Ovary (tissue), 9 donors: Measurements from ENCODE around the gene GRK1. TPM values are rescaled to one million over a fixed set of nuclear protein-coding genes. Genes with fewer than 3 reads are reported as not detected.

Experiments
- DNase-seq, 5 donors: peaks; one replicate each; pipeline ENCODE4 v3.0.0-alpha.2; 2019 to 2020
- H3K27ac ChIP-seq, 2 donors: fragments of 200-600 bp; one replicate each; pipeline versions ENCODE4 v1.5.1 to v1.8.0; 2019 to 2022
- H3K27me3 ChIP-seq: fragments of 200-600 bp; one replicate; pipeline ENCODE4 v1.8.0; 2022
- H3K36me3 ChIP-seq: fragments of 200-600 bp; sonication (generic); one replicate; pipeline ENCODE4 v1.5.1; 2019
- H3K4me1 ChIP-seq: one replicate; pipeline ENCODE4 v1.8.1; 2013; ENCODE audit warnings: mild to moderate bottlenecking, moderate library complexity; ENCODE audit not compliant: insufficient read depth
- H3K4me3 ChIP-seq: fragments of 200-600 bp; sonication (generic); one replicate; pipeline ENCODE4 v1.5.1; 2017
- H3K9me3 ChIP-seq, 2 donors: fragments of 200-600 bp in 1 of 2; sonication (generic) in 1 of 2; one replicate each; pipeline versions ENCODE4 v1.5.1 to v1.8.1; 2013 to 2019; ENCODE audit warnings: mild to moderate bottlenecking in 1 of 2, moderate library complexity in 1 of 2
- CTCF ChIP-seq, 3 donors: fragments of 450-650 bp in 2 of 3; fragments of 200-600 bp in 1 of 3; IDR thresholded peaks; one replicate each; pipeline versions ENCODE4 v1.5.1 to v1.8.0; 2016 to 2022; ENCODE audit warnings: antibody characterized with exemption in 3 of 3, mild to moderate bottlenecking in 1 of 3
- EP300 ChIP-seq: sonication (generic); formaldehyde crosslinking; IDR thresholded peaks from one replicate; pipeline ENCODE4 v1.6.1; 2017; ENCODE audit warnings: antibody characterized with exemption
- POLR2A ChIP-seq: fragments of 450-650 bp; IDR thresholded peaks from one replicate; pipeline ENCODE4 v1.6.1; 2017; ENCODE audit warnings: antibody characterized with exemption, mild to moderate bottlenecking, moderate library complexity
- WGBS, 3 donors: extraction: QIAGEN DNeasy Blood & Tissue Kit in 1 of 3; methylation state at CpG; one replicate each; pipeline versions ENCODE4 v1.1.5 to v1.1.7; 2013 to 2017; 5-methylcytosine and 5-hydroxymethylcytosine counted together
- intact Hi-C, 4 donors: fragments of 100-400 bp; cut with DNase I; formaldehyde crosslinking; loops; one replicate each; pipeline versions ENCODE4 v1.11.0 to v1.15.1; 2022 to 2023
- polyA plus RNA-seq, 2 donors: library from polyadenylated mRNA; stranded (reverse); fragments of 200-250 nt in 1 of 2; fragments of 350-450 nt in 1 of 2; fragmentation: Illumina TruSeq in 1 of 2; extraction: RNeasy Lipid Tissue Mini Kit (QIAGEN cat#74804) in 1 of 2; gene quantifications; one replicate each; pipeline ENCODE4 v1.2.3, GENCODE V29; 2013 to 2014
- total RNA-seq, 7 donors: library from RNA; depleted of rRNA in 2 of 7; stranded (reverse); fragments of >200 nt in 2 of 7; fragmentation: NEBNext Ultra II Directional in 3 of 7; extraction: Animal tissue kit (Norgen Biotek cat#: 25700) in 3 of 7; gene quantifications; one replicate each; pipeline versions ENCODE4 v1.1.0 to v1.2.4, GENCODE V29; 2016 to 2023
- donor health status: DM: no; HTN: no; CAD: no; lungs with moderate emphysema.
- donor health status: DM: no; HTN: no; CAD: no.
- donor health status: Bipolar disorder and iron deficiency.
- donor health status: DM: yes; HTN: yes; CAD: no.
- donor health status: DM: no; HTN: no; CAD: no.
- donor health status: DM: yes; HTN: yes; CAD: no.

The GRK1 gene
- total and polyA plus RNA-seq, 9 donors = 0.02 to 0.10 (median 0.07) TPM; not detected in 6

- TF ChIP-seq CTCF (IDR thresholded peaks at IDR 0.05) = no peak
- TF ChIP-seq EP300 = no peak
- no peak for TF ChIP-seq POLR2A
- no peaks in the 10 kb centered on the region for H3K36me3 ChIP-seq
- no peak overlapping the region for H3K27ac ChIP-seq
- no peaks in the 10 kb centered on the region for H3K4me1 ChIP-seq
- DNase-seq = no peak
- H3K9me3 ChIP-seq = no peaks in the 10 kb centered on the region
- intact Hi-C loops = no loop called here
- H3K27me3 ChIP-seq = no peaks in the 10 kb centered on the region
- no peak overlapping the region for H3K4me3 ChIP-seq
- WGBS, 3 donors = 87 to 93% (median 90%) methylated on average over 8 of the region's 8 CpGs
Observed at GRCh38 chr13:113659337-113659736, 7.7 kb upstream of the GRK1 start.

GRCh38 chr13:113660066-113660465 is 7.0 kb upstream of the GRK1 start:
- no peak for TF ChIP-seq CTCF (IDR thresholded peaks at IDR 0.05)
- WGBS, 3 donors = 74 to 85% (median 76%) methylated on average over 3 of the region's 3 CpGs
- Histone ChIP-seq H3K27me3 (no peaks in the 10 kb centered on the region), H3K4me1 (no peaks in the 10 kb centered on the region), H3K4me3 (no peak overlapping the region), H3K9me3 (no peaks in the 10 kb centered on the region), H3K36me3 (no peaks in the 10 kb centered on the region), H3K27ac (no peak overlapping the region)
- no peak for DNase-seq
- intact Hi-C loops = no loop called here

GRCh38 chr13:113661509-113661908 is 5.5 kb upstream of the GRK1 start:
- intact Hi-C loops = no loop called here
- 89 to 96% (median 93%) methylated on average over 2 of the region's 2 CpGs for WGBS, 3 donors
- Histone ChIP-seq H3K27me3 (no peaks in the 10 kb centered on the region), H3K9me3 (no peaks in the 10 kb centered on the region), H3K27ac (no peak overlapping the region), H3K4me1 (no peaks in the 10 kb centered on the region), H3K36me3 (no peaks in the 10 kb centered on the region), H3K4me3 (no peak overlapping the region)
- TF ChIP-seq EP300 (no peak), CTCF (IDR thresholded peaks at IDR 0.05) (no peak), POLR2A (no peak)
- no peak for DNase-seq

GRCh38 chr13:113663934-113664333 is 3.1 kb upstream of the GRK1 start:
- WGBS, 3 donors = 70 to 73% (median 71%) methylated on average over 15 of the region's 15 CpGs
- Histone ChIP-seq H3K36me3 (no peaks in the 10 kb centered on the region), H3K4me3 (no peak overlapping the region), H3K9me3 (no peaks in the 10 kb centered on the region), H3K27ac (no peak overlapping the region), H3K27me3 (no peaks in the 10 kb centered on the region), H3K4me1 (no peaks in the 10 kb centered on the region)
- TF ChIP-seq CTCF (IDR thresholded peaks at IDR 0.05) = no peak
- TF ChIP-seq POLR2A = no peak
- TF ChIP-seq EP300 = no peak
- peak in 1 of 5 donors; percentile 19 for DNase-seq
- intact Hi-C loops = no loop called here
